ENCODE results near the gene CDH18.

DNA sequence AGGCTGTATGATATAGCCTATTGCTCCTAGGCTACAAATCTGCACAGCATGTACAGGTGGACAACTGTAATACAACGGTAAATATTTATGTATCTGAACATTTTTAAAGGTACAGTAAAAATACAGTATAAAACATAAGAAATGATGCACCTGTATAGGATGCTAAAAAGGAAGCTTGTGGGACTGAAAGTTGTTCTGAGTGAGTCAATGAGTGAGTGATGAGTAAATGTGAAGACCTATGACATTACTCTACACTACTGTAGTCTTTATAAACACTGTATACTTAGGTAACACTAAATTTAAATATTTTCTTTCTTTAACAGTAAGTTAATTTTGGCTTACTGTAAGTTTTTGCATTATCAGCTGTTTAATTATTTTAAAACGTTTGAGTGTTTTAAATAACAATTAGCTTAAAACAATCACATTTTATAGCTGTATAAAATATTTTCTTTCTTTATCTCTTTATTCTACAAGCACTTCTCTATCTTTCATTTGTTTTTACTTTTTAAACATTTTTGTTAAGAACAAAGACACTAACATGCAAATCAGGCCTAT is 28.1 kb downstream of the CDH18 start:
- TF ChIP-seq, protein P1, sequence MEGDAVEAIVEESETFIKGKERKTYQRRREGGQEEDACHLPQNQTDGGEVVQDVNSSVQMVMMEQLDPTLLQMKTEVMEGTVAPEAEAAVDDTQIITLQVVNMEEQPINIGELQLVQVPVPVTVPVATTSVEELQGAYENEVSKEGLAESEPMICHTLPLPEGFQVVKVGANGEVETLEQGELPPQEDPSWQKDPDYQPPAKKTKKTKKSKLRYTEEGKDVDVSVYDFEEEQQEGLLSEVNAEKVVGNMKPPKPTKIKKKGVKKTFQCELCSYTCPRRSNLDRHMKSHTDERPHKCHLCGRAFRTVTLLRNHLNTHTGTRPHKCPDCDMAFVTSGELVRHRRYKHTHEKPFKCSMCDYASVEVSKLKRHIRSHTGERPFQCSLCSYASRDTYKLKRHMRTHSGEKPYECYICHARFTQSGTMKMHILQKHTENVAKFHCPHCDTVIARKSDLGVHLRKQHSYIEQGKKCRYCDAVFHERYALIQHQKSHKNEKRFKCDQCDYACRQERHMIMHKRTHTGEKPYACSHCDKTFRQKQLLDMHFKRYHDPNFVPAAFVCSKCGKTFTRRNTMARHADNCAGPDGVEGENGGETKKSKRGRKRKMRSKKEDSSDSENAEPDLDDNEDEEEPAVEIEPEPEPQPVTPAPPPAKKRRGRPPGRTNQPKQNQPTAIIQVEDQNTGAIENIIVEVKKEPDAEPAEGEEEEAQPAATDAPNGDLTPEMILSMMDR (IDR thresholded peaks at IDR 0.05; ENCODE audit: insufficient read depth, low read length), result no peak
- TF ChIP-seq POLR2AphosphoS5 (IDR thresholded peaks at IDR 0.05; ENCODE audit: low read depth), result no peak
- TF ChIP-seq, protein P2, sequence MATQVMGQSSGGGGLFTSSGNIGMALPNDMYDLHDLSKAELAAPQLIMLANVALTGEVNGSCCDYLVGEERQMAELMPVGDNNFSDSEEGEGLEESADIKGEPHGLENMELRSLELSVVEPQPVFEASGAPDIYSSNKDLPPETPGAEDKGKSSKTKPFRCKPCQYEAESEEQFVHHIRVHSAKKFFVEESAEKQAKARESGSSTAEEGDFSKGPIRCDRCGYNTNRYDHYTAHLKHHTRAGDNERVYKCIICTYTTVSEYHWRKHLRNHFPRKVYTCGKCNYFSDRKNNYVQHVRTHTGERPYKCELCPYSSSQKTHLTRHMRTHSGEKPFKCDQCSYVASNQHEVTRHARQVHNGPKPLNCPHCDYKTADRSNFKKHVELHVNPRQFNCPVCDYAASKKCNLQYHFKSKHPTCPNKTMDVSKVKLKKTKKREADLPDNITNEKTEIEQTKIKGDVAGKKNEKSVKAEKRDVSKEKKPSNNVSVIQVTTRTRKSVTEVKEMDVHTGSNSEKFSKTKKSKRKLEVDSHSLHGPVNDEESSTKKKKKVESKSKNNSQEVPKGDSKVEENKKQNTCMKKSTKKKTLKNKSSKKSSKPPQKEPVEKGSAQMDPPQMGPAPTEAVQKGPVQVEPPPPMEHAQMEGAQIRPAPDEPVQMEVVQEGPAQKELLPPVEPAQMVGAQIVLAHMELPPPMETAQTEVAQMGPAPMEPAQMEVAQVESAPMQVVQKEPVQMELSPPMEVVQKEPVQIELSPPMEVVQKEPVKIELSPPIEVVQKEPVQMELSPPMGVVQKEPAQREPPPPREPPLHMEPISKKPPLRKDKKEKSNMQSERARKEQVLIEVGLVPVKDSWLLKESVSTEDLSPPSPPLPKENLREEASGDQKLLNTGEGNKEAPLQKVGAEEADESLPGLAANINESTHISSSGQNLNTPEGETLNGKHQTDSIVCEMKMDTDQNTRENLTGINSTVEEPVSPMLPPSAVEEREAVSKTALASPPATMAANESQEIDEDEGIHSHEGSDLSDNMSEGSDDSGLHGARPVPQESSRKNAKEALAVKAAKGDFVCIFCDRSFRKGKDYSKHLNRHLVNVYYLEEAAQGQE (IDR thresholded peaks at IDR 0.05; ENCODE audit: insufficient replicate concordance, low read depth), result no peak
- no peak for TF ChIP-seq GABPA (IDR thresholded peaks at IDR 0.05; ENCODE audit: low read depth)

Data from HL-60 (cell line).